Measurements from ENCODE around the gene LAMB3.

Gene LAMB3

GRCh38 chr1:209576392-209577197, 75.6 kb downstream of the LAMB3 start:
- peak; percentile 41 for DNase-seq (ENCODE audit: insufficient read length, low spot score)
- no peak for TF ChIP-seq TAF1 (IDR thresholded peaks at IDR 0.05; ENCODE audit: low read depth, low read length)
- TF ChIP-seq POLR2AphosphoS5 (IDR thresholded peaks at IDR 0.05; ENCODE audit: low read depth, low read length) = no peak
- no peak for TF ChIP-seq SPI1 (IDR thresholded peaks at IDR 0.05; ENCODE audit: low read depth, low read length)
- TF ChIP-seq PAX5 (IDR thresholded peaks at IDR 0.05; ENCODE audit: insufficient read depth, low read length, severe bottlenecking) = no peak
- TF ChIP-seq POU2F2 (IDR thresholded peaks at IDR 0.05; ENCODE audit: low read depth, low read length) = no peak
- FAIRE-seq = peak; percentile 85

GRCh38 chr1:209570743-209571142, 81.5 kb downstream of the LAMB3 start:
- no peak for FAIRE-seq

GRCh38 chr1:209569455-209570207, 82.6 kb downstream of the LAMB3 start:
- peak; percentile 21 for DNase-seq (ENCODE audit: insufficient read length, low spot score)
- TF ChIP-seq POLR2AphosphoS5 (IDR thresholded peaks at IDR 0.05; ENCODE audit: low read depth, low read length) = no peak
- peak; percentile 47 for TF ChIP-seq SPI1 (IDR thresholded peaks at IDR 0.05; ENCODE audit: low read depth, low read length)
- FAIRE-seq = peak; percentile 63

More at GRCh38 chr1:209570743-209571142, 81.5 kb downstream of the LAMB3 start:
- TF ChIP-seq POU2F2 (IDR thresholded peaks at IDR 0.05; ENCODE audit: low read depth, low read length) = no peak
- no peak for TF ChIP-seq TAF1 (IDR thresholded peaks at IDR 0.05; ENCODE audit: low read depth, low read length)
- TF ChIP-seq POLR2A (IDR thresholded peaks at IDR 0.05; ENCODE audit: low read depth, low read length) = no peak
- no peak for TF ChIP-seq POLR2AphosphoS5 (IDR thresholded peaks at IDR 0.05; ENCODE audit: low read depth, low read length)
- TF ChIP-seq SPI1 (IDR thresholded peaks at IDR 0.05; ENCODE audit: low read depth, low read length) = no peak
- TF ChIP-seq PAX5 (IDR thresholded peaks at IDR 0.05; ENCODE audit: insufficient read depth, low read length, severe bottlenecking) = no peak
- DNase-seq (ENCODE audit: insufficient read length, low spot score) = no peak

GRCh38 chr1:209567698-209568175, 84.5 kb downstream of the LAMB3 start:
- no peak for FAIRE-seq
- DNase-seq (ENCODE audit: insufficient read length, low spot score) = no peak
- TF ChIP-seq POU2F2 (IDR thresholded peaks at IDR 0.05; ENCODE audit: low read depth, low read length) (no peak), TAF1 (IDR thresholded peaks at IDR 0.05; ENCODE audit: low read depth, low read length) (no peak), POLR2A (IDR thresholded peaks at IDR 0.05; ENCODE audit: low read depth, low read length) (no peak), SPI1 (IDR thresholded peaks at IDR 0.05; ENCODE audit: low read depth, low read length) (no peak), POLR2AphosphoS5 (IDR thresholded peaks at IDR 0.05; ENCODE audit: low read depth, low read length) (no peak), PAX5 (IDR thresholded peaks at IDR 0.05; ENCODE audit: insufficient read depth, low read length, severe bottlenecking) (no peak)

- DNase-seq (ENCODE audit: insufficient read length, low spot score) = peak; percentile 32
- FAIRE-seq = peak; percentile 90
- TF ChIP-seq SPI1 (IDR thresholded peaks at IDR 0.05; ENCODE audit: low read depth, low read length) = no peak
- TF ChIP-seq POU2F2 (IDR thresholded peaks at IDR 0.05; ENCODE audit: low read depth, low read length) = no peak
- TF ChIP-seq POLR2A (IDR thresholded peaks at IDR 0.05; ENCODE audit: low read depth, low read length) = no peak
- TF ChIP-seq PAX5 (IDR thresholded peaks at IDR 0.05; ENCODE audit: insufficient read depth, low read length, severe bottlenecking) = no peak
- TF ChIP-seq POLR2AphosphoS5 (IDR thresholded peaks at IDR 0.05; ENCODE audit: low read depth, low read length) = no peak
- no peak for TF ChIP-seq TAF1 (IDR thresholded peaks at IDR 0.05; ENCODE audit: low read depth, low read length)
Observed at GRCh38 chr1:209565759-209566678, 86.2 kb downstream of the LAMB3 start.
